HepG2 (cell line): ENCODE measurements around the gene USP15. TPM values are rescaled to one million over a fixed set of nuclear protein-coding genes. Genes with fewer than 3 reads are reported as not detected.

Experiments
- DPF2 ChIP-seq: sonication (generic); formaldehyde crosslinking; IDR thresholded peaks from 2 replicates; pipeline ENCODE4 v1.4.0; 2020; ENCODE audit warnings: mild to moderate bottlenecking, low read depth, missing genetic modification reagents, borderline replicate concordance
- GRHL1 ChIP-seq: sonication (generic); formaldehyde crosslinking; conservative IDR thresholded peaks from 2 replicates; pipeline ENCODE4 v1.8.0; 2022; ENCODE audit warnings: missing genetic modification reagents
- REST ChIP-seq, 2 experiments: IDR thresholded peaks; 2 replicates each; pipeline ENCODE4 v1.6.1; 2011 to 2012; ENCODE audit warnings: low read length in 2 of 2, borderline replicate concordance in 1 of 2, low read depth in 1 of 2, mild to moderate bottlenecking in 1 of 2, moderate library complexity in 1 of 2
- RFX3 ChIP-seq: IDR thresholded peaks from 2 replicates; pipeline ENCODE4 v1.6.1; 2016; ENCODE audit warnings: missing biosample characterization, missing genetic modification reagents
- THAP9 ChIP-seq: sonication (generic); formaldehyde crosslinking; IDR thresholded peaks from 2 replicates; pipeline ENCODE4; 2020; ENCODE audit warnings: missing genetic modification reagents, mild to moderate bottlenecking, borderline replicate concordance
- ZNF282 ChIP-seq: fragments of 450-650 bp; IDR thresholded peaks from 2 replicates; pipeline ENCODE4 v1.6.1; 2018; ENCODE audit not compliant: partially characterized antibody
- ZNF597 ChIP-seq: sonication (generic); formaldehyde crosslinking; IDR thresholded peaks from 2 replicates; pipeline ENCODE4 v1.5.0; 2020; ENCODE audit warnings: missing genetic modification reagents
- polyA plus RNA-seq, 8 experiments: library from polyadenylated mRNA; depleted of rRNA in 3 of 8; stranded (reverse) in 7 of 8; unstranded in 1 of 8; fragments of >200 nt; fragmentation: Illumina TruSeq in 4 of 8; extraction: Trizol in 4 of 8; gene quantifications; 2 replicates each; pipeline versions ENCODE4 v1.2.1 to v1.2.3, GENCODE V29; 2011 to 2016; ENCODE audit warnings: low read depth in 4 of 8, missing spikeins in 1 of 8, mixed read lengths in 1 of 8; ENCODE audit not compliant: insufficient read depth in 1 of 8
- total RNA-seq, 5 experiments: library from RNA; depleted of rRNA; stranded (reverse); fragments of >200 nt; fragmentation: Illumina TruSeq; extraction: Trizol; gene quantifications; 2 replicates each; pipeline ENCODE4 v1.2.3, GENCODE V29; 2016; ENCODE audit warnings: low read depth in 1 of 5

Gene USP15
- total and polyA plus RNA-seq, 2 of the 13 experiments (the other 11 are each of a cell fraction or from before 2014, with no cell fraction given) = 17.3 to 51.7 TPM

- TF ChIP-seq DPF2 (CRISPR knock-in tag) = no peak
- no peak for TF ChIP-seq REST (IDR thresholded peaks at IDR 0.05; ENCODE audit: borderline replicate concordance in 1 of 2, low read depth in 1 of 2, low read length in 2 of 2)
- no peak for TF ChIP-seq GRHL1 (CRISPR knock-in tag)
- no peak for TF ChIP-seq RFX3 (CRISPR knock-in tag)
- TF ChIP-seq ZNF597 (CRISPR knock-in tag) = no peak
- TF ChIP-seq THAP9 (CRISPR knock-in tag) = no peak
- TF ChIP-seq ZNF282 = no peak
Measured at GRCh38 chr12:62347922-62348650, 87.9 kb downstream of the USP15 start (continued).
